Transverse colon (tissue), 3 donors: ENCODE results near the gene NAT10.

Source experiments
- EP300 ChIP-seq: sonication (generic); formaldehyde crosslinking; IDR thresholded peaks from one replicate; pipeline ENCODE4 v1.6.1; 2017; ENCODE audit warnings: antibody characterized with exemption, low read depth
- TF ChIP-seq, protein P1 (sequence below), 5 experiments: fragments of 200-600 bp in 3 of 5; fragments of 450-650 bp in 2 of 5; sonication (generic) in 3 of 5; IDR thresholded peaks; 1 replicate in 2 of 5; 2 replicates in 3 of 5; pipeline ENCODE4 v1.5.1; 2016 to 2017; ENCODE audit warnings: antibody characterized with exemption in 5 of 5, inconsistent platforms in 3 of 5, mild to moderate bottlenecking in 2 of 5, moderate library complexity in 1 of 5

DNA sequence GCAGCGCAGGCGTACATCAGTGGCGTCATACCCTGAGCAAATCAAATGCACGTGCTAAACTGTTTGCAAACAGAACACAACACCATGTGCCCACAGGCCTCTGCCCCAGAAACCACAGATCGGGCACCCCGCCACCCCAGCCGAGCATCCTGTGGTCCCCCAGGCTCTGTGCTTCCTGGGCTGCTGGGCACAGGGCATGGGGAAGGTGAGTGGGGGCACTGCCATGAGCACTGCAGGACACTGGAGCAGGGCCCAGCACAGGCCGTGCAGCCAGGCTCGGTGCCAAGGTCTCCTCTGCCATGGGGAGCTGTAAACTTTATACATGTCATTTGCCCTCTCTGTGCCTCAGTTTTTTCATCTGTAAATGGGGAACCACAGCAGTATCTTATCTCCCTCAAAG lies 62.5 kb downstream of the NAT10 start:
- no peak for TF ChIP-seq EP300
- TF ChIP-seq, protein P1, sequence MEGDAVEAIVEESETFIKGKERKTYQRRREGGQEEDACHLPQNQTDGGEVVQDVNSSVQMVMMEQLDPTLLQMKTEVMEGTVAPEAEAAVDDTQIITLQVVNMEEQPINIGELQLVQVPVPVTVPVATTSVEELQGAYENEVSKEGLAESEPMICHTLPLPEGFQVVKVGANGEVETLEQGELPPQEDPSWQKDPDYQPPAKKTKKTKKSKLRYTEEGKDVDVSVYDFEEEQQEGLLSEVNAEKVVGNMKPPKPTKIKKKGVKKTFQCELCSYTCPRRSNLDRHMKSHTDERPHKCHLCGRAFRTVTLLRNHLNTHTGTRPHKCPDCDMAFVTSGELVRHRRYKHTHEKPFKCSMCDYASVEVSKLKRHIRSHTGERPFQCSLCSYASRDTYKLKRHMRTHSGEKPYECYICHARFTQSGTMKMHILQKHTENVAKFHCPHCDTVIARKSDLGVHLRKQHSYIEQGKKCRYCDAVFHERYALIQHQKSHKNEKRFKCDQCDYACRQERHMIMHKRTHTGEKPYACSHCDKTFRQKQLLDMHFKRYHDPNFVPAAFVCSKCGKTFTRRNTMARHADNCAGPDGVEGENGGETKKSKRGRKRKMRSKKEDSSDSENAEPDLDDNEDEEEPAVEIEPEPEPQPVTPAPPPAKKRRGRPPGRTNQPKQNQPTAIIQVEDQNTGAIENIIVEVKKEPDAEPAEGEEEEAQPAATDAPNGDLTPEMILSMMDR (IDR thresholded peaks at IDR 0.05), result no peak
